Hepatocyte (in vitro differentiated cells): ENCODE data around the gene COPB1. TPM values are rescaled to one million over a fixed set of nuclear protein-coding genes. Genes with fewer than 3 reads are reported as not detected.

Experiments used
- DNase-seq: peaks from one replicate; pipeline ENCODE4 v3.0.0-alpha.2; 2016; ENCODE audit warnings: low spot score
- H2AFZ ChIP-seq: fragments of 200-600 bp; sonication (generic); 2 replicates; pipeline ENCODE4 v1.6.0; 2016; ENCODE audit warnings: antibody characterized with exemption, mild to moderate bottlenecking
- H3K27ac ChIP-seq: fragments of 200-600 bp; sonication (generic); 2 replicates; pipeline ENCODE4 v1.5.1; 2016; ENCODE audit warnings: mild to moderate bottlenecking
- H3K27me3 ChIP-seq: fragments of 200-600 bp; sonication (generic); 2 replicates; pipeline ENCODE4 v1.6.1; 2016
- H3K36me3 ChIP-seq: fragments of 200-600 bp; sonication (generic); replicated peaks from 2 replicates; pipeline ENCODE4 v1.5.1; 2016; ENCODE audit warnings: low read depth; ENCODE audit not compliant: insufficient read depth
- H3K4me1 ChIP-seq: fragments of 200-600 bp; sonication (generic); 2 replicates; pipeline ENCODE4 v1.5.1; 2016; ENCODE audit warnings: mild to moderate bottlenecking, moderate library complexity; ENCODE audit not compliant: insufficient read depth
- H3K4me2 ChIP-seq: fragments of 200-600 bp; sonication (generic); 2 replicates; pipeline ENCODE4 v1.6.0; 2016
- H3K4me3 ChIP-seq: fragments of 200-600 bp; sonication (generic); 2 replicates; pipeline ENCODE4 v1.5.1; 2016; ENCODE audit warnings: mild to moderate bottlenecking
- H3K79me2 ChIP-seq: fragments of 200-600 bp; sonication (generic); 2 replicates; pipeline ENCODE4 v1.6.0; 2017; ENCODE audit warnings: mild to moderate bottlenecking
- H3K9me2 ChIP-seq: fragments of 200-600 bp; sonication (generic); replicated peaks from 2 replicates; pipeline ENCODE4 v1.6.0; 2017; ENCODE audit warnings: mild to moderate bottlenecking; ENCODE audit not compliant: insufficient read depth
- H3K9me3 ChIP-seq: fragments of 200-600 bp; sonication (generic); 2 replicates; pipeline ENCODE4 v1.5.1; 2016; ENCODE audit warnings: low read depth, mild to moderate bottlenecking
- H4K20me1 ChIP-seq: fragments of 200-600 bp; sonication (generic); 2 replicates; pipeline ENCODE4 v1.6.0; 2016; ENCODE audit warnings: mild to moderate bottlenecking; ENCODE audit not compliant: insufficient read depth, poor library complexity, severe bottlenecking
- CTCF ChIP-seq: fragments of 200-600 bp; sonication (generic); IDR thresholded peaks from 2 replicates; pipeline ENCODE4 v1.5.1; 2016; ENCODE audit warnings: antibody characterized with exemption, mild to moderate bottlenecking; ENCODE audit not compliant: poor library complexity
- EZH2 ChIP-seq: fragments of 200-600 bp; sonication (generic); IDR thresholded peaks from 2 replicates; pipeline ENCODE4 v1.6.1; 2016; ENCODE audit warnings: antibody characterized with exemption, mild to moderate bottlenecking, borderline replicate concordance
- EZH2phosphoT487 ChIP-seq: fragments of 200-600 bp; sonication (generic); IDR thresholded peaks from one replicate; pipeline ENCODE4 v1.6.1; 2018; ENCODE audit warnings: antibody characterized with exemption, mild to moderate bottlenecking, low read depth, moderate library complexity; ENCODE audit not compliant: unreplicated experiment, severe bottlenecking
- WGBS: methylation state at CpG from one replicate; pipeline ENCODE4 v1.1.6; 2016; ENCODE audit warnings: low lambda C conversion rate; ENCODE audit errors: missing lambda C conversion rate; 5-methylcytosine and 5-hydroxymethylcytosine counted together
- polyA plus RNA-seq: library from polyadenylated mRNA; unstranded; fragments of >200 nt; fragmentation: Nextera tagmentation; extraction: Ambion mirVana; gene quantifications from 2 replicates; pipeline ENCODE4 v1.2.1, GENCODE V29; 2016
- total RNA-seq: library from RNA; depleted of rRNA; stranded (reverse); fragments of >200 nt; gene quantifications from 2 replicates; pipeline ENCODE4 v1.2.3, GENCODE V29; 2014

The COPB1 gene
- total and polyA plus RNA-seq, 2 experiments from 2014 or later: 87.5 to 228 TPM

GRCh38 chr11:14500181-14500651, 605 bp upstream of the COPB1 start:
- H4K20me1 ChIP-seq: peaks cover 9% of the 10 kb centered on the region
- H3K9me3 ChIP-seq: no peaks in the 10 kb centered on the region
- TF ChIP-seq EZH2: no peak
- no peak for TF ChIP-seq EZH2phosphoT487
- TF ChIP-seq CTCF: no peak
- peaks cover 11% of the 10 kb centered on the region for H3K4me1 ChIP-seq
- H3K9me2 ChIP-seq: no peaks in the 10 kb centered on the region
- WGBS: 25% methylated on average over 6 of the region's 6 CpGs
- peak overlapping the region; percentile 32 for H3K4me3 ChIP-seq
- peak overlapping the region; percentile 79 for H2AFZ ChIP-seq
- H3K4me2 ChIP-seq: peak overlapping the region; percentile 80
- H3K27me3 ChIP-seq: no peaks in the 10 kb centered on the region
- H3K27ac ChIP-seq: peak overlapping the region; percentile 92
- H3K79me2 ChIP-seq: peaks cover 42% of the 10 kb centered on the region
- peak; percentile 63 for DNase-seq
- peaks cover 4% of the 10 kb centered on the region for H3K36me3 ChIP-seq

- H3K9me2 ChIP-seq: no peaks in the 10 kb centered on the region
- H3K79me2 ChIP-seq: peaks cover 53% of the 10 kb centered on the region
- H3K4me2 ChIP-seq: peak overlapping the region; percentile 77
- no peaks in the 10 kb centered on the region for H3K9me3 ChIP-seq
- peak overlapping the region; percentile 79 for H2AFZ ChIP-seq
- DNase-seq: peak; percentile 34
- H4K20me1 ChIP-seq: peaks cover 9% of the 10 kb centered on the region
- TF ChIP-seq EZH2 (no peak), EZH2phosphoT487 (no peak), CTCF (no peak)
- peaks cover 6% of the 10 kb centered on the region for H3K36me3 ChIP-seq
- WGBS: under 1% methylated on average over 10 of the region's 19 CpGs
- no peaks in the 10 kb centered on the region for H3K27me3 ChIP-seq
- H3K4me3 ChIP-seq: peak overlapping the region; percentile 71
- peak overlapping the region; percentile 92 for H3K27ac ChIP-seq
- H3K4me1 ChIP-seq: peaks cover 11% of the 10 kb centered on the region
Observed at GRCh38 chr11:14499178-14499559, 442 bp downstream of the COPB1 start.

- Histone ChIP-seq H3K36me3 (no peaks in the 10 kb centered on the region), H3K9me3 (no peaks in the 10 kb centered on the region), H3K27ac (no peak overlapping the region), H2AFZ (no peak overlapping the region), H4K20me1 (peaks cover 11% of the 10 kb centered on the region), H3K27me3 (no peaks in the 10 kb centered on the region), H3K79me2 (peaks cover 11% of the 10 kb centered on the region), H3K4me1 (no peaks in the 10 kb centered on the region), H3K9me2 (no peaks in the 10 kb centered on the region), H3K4me2 (no peak overlapping the region), H3K4me3 (no peak overlapping the region)
- DNase-seq: no peak
- TF ChIP-seq CTCF (no peak), EZH2 (no peak), EZH2phosphoT487 (no peak)
- WGBS: 93% methylated on average over 3 of the region's 3 CpGs
Observed at GRCh38 chr11:14480716-14481115, 18.9 kb downstream of the COPB1 start.
